Thyroid gland (tissue), 4 donors: ENCODE data around the gene DENND10.

ENCODE experiments used
- CTCF ChIP-seq, 6 experiments: fragments of 200-600 bp in 3 of 6; fragments of 450-650 bp in 3 of 6; sonication (generic) in 3 of 6; IDR thresholded peaks; one replicate each; pipeline ENCODE4 v1.5.1; 2016 to 2019; ENCODE audit warnings: antibody characterized with exemption in 6 of 6, mild to moderate bottlenecking in 2 of 6, inconsistent platforms in 1 of 6, moderate library complexity in 1 of 6
- POLR2A ChIP-seq, 2 donors: fragments of 450-650 bp; IDR thresholded peaks; one replicate each; pipeline ENCODE4 v1.6.1; 2017; ENCODE audit warnings: antibody characterized with exemption in 2 of 2, mild to moderate bottlenecking in 2 of 2, moderate library complexity in 1 of 2

- TF ChIP-seq CTCF (IDR thresholded peaks at IDR 0.05) (no peak), POLR2A (IDR thresholded peaks at IDR 0.05) (no peak)
These were observed 16.5 kb downstream of the DENND10 start for GRCh38 chr10:119120413-119120867.
